GM10248 (cell line): ENCODE data around the gene COL11A1.

ENCODE experiments used
- CTCF ChIA-PET: fragments of 300-600 bp; sonication (Branson Sonifier 250); formaldehyde crosslinking; extraction: SDS; loops from one replicate; lab custom pipeline; 2021; ENCODE audit warnings: antibody characterized with exemption; lab: Yijun Ruan, JAX
- POLR2A ChIA-PET: fragments of 350-650 bp; sonication (Branson Sonifier 250); formaldehyde crosslinking; extraction: SDS; loops from one replicate; lab custom pipeline; 2020; ENCODE audit warnings: antibody characterized with exemption; lab: Yijun Ruan, JAX
- DNase-seq: peaks from one replicate; pipeline ENCODE4 v3.0.0; 2012; ENCODE audit errors: extremely low spot score
- TF ChIP-seq, protein P1 (sequence below): IDR thresholded peaks from 2 replicates; pipeline ENCODE4 v1.5.1; 2012; ENCODE audit warnings: mild to moderate bottlenecking, low read depth; ENCODE audit errors: extremely low read depth, missing control alignments, control extremely low read depth

The COL11A1 gene

DNA sequence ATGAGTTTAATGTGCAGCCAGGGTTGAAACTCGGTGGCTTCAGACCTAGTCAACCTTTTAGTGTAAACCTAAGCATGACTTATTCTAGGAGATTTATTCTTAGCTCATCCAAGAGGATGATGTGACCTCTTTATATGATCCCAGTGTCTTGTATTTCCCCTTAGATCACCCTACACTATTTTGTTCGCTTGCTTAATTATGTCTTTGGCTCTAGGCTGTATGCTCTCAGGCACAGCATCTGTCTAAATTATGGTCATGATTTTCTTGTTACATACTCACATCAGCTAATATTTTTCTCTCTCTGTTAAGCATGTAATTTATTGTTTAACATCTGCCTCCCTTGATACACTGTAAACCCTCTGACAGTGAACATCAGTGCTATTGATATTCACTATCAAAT lies 19.1 kb downstream of the COL11A1 start:
- DNase-seq, result no peak
- POLR2A ChIA-PET, result no interaction called here
- TF ChIP-seq, protein P1, sequence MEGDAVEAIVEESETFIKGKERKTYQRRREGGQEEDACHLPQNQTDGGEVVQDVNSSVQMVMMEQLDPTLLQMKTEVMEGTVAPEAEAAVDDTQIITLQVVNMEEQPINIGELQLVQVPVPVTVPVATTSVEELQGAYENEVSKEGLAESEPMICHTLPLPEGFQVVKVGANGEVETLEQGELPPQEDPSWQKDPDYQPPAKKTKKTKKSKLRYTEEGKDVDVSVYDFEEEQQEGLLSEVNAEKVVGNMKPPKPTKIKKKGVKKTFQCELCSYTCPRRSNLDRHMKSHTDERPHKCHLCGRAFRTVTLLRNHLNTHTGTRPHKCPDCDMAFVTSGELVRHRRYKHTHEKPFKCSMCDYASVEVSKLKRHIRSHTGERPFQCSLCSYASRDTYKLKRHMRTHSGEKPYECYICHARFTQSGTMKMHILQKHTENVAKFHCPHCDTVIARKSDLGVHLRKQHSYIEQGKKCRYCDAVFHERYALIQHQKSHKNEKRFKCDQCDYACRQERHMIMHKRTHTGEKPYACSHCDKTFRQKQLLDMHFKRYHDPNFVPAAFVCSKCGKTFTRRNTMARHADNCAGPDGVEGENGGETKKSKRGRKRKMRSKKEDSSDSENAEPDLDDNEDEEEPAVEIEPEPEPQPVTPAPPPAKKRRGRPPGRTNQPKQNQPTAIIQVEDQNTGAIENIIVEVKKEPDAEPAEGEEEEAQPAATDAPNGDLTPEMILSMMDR, result no peak
- CTCF ChIA-PET, result interaction anchor here (0.9 to 1.3 kb wide), 3 partner anchors 17 to 372 kb away, joined by 3 to 4 read pairs (median 3); no protein-coding TSS in a partner anchor

DNA sequence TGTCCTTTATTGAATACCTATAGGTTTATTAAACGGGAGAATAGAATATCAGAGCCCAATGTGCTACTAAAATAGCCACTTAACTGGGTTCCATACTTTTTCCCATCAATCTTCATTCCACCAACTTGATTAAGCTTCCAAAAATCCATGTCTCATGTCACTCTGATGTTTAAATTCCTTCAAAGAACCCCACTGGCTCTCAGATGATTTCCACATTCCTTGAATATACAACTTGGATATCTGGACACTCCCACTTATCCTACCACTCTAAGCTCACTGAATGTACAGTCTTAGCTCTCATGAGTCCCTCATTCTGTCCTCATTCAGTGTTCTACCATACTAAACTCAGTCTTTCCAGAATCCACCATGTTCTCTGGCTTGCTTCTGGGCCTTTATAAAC lies 21.1 kb downstream of the COL11A1 start:
- ChIA-PET CTCF (interaction anchor here (1.1 to 3.2 kb wide), 4 partner anchors 8 to 19 kb away, joined by 3 to 10 read pairs (median 4); no protein-coding TSS in a partner anchor), POLR2A (no interaction called here)
- DNase-seq, result no peak
- TF ChIP-seq, protein P1, result no peak

DNA sequence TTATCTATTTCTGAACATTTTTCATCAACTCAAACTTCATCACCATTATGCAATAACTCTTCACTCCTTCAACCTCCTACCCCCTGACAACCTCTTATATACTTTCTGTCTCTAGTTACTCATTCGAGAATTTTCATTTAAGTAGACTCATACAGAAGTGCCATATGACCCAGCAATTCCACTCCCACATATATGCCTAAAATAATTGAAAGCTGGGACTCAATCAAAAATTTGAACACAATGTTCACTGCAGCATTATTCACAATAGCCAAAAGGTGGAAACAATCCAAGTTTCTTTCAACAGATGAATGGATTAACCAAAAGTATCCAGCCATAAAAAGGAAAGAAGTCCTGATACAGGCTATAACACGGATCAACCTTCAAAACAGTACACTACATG lies 24.1 kb downstream of the COL11A1 start:
- TF ChIP-seq, protein P1, result no peak
- CTCF ChIA-PET, result no interaction called here
- POLR2A ChIA-PET, result no interaction called here
- no peak for DNase-seq

DNA sequence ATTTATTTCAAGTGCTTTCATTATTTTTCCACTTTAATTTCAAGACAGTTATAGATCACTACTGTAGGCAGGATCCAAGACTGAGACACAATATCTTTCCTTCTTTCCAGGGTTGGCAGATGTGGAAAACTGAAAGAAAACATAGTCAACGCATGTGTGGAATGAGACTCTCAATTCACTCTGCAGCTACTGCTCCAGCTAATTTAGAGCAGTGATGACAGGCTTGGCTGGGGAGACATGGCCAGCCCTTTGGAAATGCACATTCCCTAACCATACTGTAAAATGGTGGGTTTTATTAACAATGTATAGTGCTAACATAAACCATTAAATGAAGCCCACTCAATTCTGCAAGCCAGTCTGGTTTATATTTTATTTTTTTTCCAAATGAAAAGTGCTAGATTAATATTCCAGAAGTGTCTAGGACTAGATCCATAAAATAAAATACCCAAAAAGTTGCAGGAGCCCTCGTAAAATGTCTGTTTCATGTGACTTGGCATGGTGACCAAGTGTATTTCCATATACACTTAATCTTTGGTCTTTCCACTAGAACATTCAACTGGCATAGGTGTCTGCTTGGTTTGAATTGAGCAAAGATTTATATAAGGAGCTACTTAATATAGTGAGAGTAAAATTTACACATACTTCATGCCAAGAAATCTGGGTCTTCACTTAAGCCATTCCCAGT lies 32.9 kb downstream of the COL11A1 start:
- DNase-seq, result no peak
- ChIA-PET POLR2A (no interaction called here), CTCF (interaction anchor here (1.3 kb wide), 1 partner anchor 12 kb away, joined by 3 read pairs; no protein-coding TSS in a partner anchor)
- TF ChIP-seq, protein P1, result no peak

DNA sequence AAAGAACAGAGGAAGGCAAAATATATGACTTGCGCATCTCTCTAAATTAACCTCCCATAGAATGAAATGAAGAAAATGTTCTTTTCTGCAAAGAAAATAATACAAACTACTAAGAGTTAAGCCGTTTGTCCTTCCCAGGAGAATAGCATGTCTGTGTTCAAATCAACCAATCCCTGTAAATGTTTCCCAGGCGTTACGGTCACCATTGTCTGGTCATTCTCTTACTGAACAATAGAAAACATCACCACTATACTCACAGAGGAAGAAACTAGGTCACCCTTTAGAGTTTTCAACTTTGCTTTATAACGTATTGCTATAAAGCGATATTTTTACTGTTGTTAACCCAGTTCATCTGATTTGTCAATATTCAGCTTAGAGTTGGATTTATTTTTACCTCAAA lies 34.1 kb downstream of the COL11A1 start:
- ChIA-PET POLR2A (no interaction called here), CTCF (no interaction called here)
- TF ChIP-seq, protein P1, result no peak
- DNase-seq, result no peak

DNA sequence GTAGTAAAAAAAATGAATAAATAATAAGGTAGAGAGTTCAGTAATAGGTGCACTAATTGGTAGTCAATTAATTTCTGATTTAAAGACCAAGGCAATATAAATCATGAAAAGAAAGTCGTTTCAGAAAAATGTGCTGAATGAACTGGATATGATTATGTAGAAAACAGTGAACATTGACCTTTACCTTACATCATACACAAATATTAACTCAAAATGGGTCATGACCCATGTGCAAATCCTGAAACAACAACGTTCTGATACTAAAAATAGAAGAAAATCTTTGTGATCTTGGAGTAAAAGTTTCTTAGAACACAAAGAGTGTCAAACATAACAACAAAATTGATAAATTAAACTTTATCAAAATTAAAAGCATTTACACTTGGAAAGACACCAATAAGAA lies 39.1 kb downstream of the COL11A1 start:
- POLR2A ChIA-PET, result no interaction called here
- CTCF ChIA-PET, result no interaction called here
- TF ChIP-seq, protein P1, result no peak
- no peak for DNase-seq

DNA sequence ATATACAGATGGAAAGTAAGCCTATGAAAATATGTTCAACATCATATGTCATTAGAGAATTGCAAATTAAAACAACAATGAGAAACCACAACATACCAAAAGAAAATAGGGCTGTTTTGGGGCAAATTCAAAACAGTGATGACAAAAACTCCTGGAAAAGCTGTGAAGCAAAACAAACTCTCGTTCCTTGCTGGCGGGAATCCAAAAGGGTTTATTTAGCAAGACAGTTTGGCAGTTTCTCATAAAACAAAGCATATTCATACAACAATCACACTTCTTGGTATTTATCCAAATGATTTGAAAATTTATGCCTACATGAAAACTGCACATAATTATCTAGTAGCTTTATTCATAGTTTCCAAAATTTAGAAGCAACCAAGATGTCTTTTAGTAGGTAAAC lies 44.4 kb downstream of the COL11A1 start:
- POLR2A ChIA-PET, result no interaction called here
- TF ChIP-seq, protein P1, result no peak
- CTCF ChIA-PET, result no interaction called here
- no peak for DNase-seq
